GM03348 (cell line): Measurements from ENCODE around the gene LIN7B.
A peak's percentile ranks its signal among the peaks of the same experiment; 100 is the strongest.
"Not testable (repeated sequence)": the region's sequence is repeated elsewhere in the genome, so short reads cannot be mapped to it uniquely, and the experiment has no call there.

Experiments
- DNase-seq: peaks from one replicate; pipeline ENCODE4 v3.0.0; 2012; ENCODE audit warnings: low spot score

The LIN7B gene

DNA sequence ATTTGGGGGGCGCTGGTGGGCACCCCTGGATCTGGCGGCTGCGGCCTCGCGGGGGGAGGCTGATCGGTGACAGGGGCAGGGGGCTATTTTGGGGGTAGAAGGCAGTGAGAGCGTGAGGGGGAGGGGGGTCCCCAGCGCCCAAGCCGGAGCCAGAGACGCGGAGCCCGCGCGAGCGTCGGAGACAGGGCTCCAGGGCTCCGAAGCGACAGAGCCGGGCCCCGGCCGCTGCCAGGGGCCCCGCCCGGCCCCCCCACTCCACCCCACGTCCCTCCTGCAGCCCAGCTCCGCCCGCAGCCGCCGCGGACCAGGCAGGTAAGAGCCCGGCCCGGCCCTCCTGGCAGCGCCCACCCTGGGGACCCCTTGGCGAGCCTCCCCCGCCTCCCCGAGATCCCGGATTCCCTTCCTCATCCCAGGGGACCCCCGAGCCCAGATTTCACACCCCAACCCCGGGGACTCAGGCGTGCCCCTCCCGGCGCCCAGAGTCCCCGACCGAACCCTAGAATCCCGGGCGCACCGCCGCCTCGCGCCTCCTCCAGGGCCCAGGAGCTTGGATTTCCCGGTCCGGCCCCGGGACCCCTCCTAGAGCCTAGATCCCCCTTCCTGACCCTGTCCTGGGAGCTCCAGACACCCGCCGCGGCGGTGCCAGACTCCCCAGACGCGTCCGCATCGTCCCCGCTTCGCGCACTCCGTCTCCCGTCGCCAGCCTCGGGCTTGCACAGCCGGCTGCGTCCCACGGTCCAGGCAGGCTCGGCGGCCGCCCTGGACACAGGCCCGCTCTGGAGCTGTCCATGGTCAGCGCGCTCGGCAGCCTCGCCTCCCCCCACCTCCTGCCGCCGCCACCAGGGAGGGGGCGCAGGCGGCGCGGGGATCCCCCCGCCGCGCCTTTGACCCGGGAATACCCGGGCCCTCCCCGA is 5.5 kb downstream of the LIN7B start, which contains the start of gene PPFIA3:
Gene PPFIA3 (plus strand): TSS at position 134 of the 914 bp plus-strand sequence. CDS start 8,330 bp downstream, outside the sequence.
- DNase-seq: peak; percentile 85

GRCh38 chr19:49120325-49120683 is 6.1 kb downstream of the LIN7B start:
- DNase-seq: no peak

DNA sequence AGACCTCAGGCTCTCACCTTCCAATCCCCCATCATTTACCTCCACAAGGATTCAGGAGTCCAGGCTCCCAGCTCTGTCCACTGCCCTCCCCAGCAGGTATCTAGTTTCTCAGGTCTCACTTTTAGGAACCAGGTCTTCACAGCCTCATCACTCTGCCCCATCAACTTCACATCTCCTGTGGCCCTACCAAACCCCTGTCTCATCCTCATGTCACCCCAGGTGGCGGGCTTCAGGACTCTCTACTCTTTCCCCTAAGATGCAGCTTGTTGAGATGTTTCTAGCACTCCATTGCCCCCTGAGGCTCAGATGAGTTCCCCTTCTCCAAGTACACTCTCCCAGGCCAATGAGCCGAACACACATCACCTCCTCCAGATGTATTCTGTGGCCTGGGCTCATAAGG is 6.7 kb downstream of the LIN7B start:
- DNase-seq: no peak

GRCh38 chr19:49121841-49122240 is 7.7 kb downstream of the LIN7B start:
- not testable (repeated sequence) for DNase-seq

DNA sequence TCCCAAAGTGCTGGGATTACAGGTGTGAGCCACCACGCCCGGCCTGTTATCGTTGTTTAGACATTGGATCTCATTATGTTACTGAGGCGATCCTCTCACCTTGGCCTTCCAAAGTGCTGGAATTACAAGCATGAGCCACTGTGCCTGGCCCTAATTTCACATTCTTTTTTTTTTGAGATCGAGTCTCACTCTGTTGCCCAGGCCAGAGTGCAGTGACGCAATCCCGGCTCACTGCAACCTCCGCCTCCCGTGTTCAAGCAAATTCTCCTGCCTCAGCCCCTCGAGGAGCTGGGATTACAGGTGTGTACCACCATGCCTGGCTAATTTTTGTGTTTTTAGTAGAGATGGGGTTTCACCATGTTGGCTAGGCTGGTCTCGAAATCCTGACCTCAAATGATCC is 9.1 kb downstream of the LIN7B start:
- DNase-seq: not testable (repeated sequence)

DNA sequence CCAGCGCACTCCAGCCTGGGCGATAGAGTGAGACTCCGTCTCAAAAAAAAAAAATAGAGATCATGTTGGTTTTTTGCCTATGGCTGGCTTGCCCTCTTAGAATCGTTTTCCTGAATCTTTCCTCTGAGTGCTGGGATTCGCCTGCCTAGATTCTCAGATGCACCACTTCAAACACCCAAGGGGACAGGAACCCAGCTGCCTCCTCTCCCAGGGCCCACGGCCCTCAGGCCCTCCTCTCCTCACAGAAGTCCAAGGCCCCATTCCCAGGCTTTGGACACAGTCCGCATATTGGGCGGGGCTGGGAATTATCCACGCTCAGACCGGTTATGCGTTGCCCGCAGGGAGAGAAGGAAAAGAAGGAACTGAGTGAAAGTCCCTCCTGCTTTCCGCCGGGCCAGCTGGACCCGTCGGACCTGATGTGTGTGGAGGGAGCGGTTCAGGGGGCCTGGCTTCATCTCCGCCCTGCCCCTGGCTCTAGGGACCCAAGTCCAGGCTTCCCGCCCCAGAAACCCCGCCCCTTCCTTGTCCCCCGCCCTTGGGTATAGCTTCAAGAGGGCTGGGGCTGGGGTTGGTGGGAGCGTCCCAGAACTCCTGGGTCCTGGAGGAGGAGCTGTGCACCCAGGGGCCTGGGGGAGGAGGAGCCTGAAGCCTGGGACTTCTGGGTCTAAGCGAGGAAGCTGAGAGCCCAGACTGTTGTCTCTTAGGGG is 11.0 kb downstream of the LIN7B start:
- no peak for DNase-seq

DNA sequence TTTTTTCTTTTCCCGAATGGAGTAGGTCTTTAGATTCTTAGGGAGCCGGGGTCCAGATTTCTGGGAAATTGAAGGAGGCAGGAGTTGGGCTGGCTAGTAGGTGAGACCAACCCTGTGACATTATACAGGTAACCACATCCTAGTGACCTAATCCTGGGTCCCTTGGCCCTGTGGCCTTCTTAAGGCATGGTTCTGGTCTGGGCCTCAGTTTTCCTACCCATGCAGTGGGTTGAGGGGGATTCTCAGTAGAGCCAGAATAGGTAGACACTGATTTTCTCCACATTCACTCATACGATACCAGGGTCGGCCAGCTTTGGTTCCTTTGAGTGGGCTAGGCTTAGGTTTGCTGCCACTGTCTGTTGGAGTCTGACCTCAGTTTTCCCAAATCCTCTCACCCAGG is 12.4 kb downstream of the LIN7B start:
- DNase-seq: no peak

- not testable (repeated sequence) for DNase-seq
Measured at GRCh38 chr19:49127225-49127624, 13.1 kb downstream of the LIN7B start.

DNA sequence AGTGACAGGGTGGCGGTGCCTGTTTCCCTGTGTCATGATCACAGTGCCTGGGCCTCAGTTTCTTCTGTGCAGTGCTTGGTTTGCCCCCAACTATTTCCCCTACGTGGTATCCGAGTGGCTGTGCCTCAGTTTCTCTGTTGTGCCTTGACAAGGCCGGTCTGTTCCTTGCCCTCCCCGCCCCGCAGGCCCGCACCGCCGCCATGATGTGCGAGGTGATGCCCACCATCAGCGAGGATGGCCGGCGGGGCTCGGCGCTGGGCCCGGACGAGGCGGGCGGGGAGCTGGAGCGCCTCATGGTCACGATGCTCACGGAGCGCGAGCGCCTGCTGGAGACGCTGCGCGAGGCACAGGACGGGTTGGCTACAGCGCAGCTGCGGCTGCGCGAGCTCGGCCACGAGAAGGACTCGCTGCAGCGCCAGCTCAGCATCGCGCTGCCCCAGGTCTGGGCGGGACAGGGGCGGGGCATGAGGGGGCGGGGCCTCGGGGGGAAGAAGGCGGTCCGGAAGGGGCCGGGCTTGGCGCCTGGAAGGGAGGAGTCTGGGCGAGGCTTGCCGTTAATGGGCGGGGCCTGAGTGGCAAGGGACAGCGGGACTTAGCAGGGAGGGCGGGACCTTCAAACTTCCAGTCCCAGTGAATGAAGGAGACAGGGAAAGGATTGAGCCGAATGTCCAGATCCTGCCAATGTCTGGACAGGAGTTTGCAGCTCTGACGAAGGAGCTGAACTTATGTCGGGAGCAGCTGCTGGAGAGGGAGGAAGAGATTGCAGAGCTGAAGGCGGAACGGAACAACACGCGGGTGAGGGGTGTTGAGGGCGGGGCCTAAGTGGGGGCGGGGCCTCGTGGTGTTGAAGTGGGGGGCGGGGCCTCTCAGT is 13.7 kb downstream of the LIN7B start:
- DNase-seq: peak; percentile 99

DNA sequence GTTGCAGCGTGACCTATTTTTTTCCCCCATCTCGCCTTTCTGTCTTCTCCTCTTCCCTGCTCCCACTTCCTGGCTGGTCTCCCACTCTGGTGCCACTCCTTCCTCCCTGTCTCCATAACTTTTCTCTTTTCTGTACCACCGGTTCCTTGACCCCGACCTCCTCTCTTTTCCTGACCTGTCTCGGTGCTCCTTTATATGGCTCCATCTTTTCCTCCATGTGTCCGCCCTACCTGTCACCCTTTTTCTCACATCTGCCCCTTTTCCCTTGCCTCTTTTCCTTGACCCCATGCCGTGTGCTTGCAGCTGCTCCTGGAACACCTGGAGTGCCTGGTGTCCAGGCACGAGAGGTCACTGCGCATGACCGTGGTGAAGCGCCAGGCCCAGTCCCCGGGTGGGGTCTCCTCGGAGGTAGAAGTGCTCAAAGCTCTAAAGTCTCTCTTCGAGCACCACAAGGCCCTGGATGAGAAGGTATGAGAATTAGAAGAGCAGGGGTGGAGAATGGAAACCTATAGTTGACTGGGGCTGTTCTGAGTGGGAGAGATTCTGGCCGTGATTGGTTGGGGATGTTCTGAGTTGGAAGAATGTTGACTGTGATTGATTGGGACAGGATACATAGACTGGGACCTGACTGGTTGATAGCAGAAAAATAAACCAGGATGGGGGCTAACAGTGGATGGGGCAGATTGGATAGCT is 14.5 kb downstream of the LIN7B start:
- DNase-seq: no peak

DNA sequence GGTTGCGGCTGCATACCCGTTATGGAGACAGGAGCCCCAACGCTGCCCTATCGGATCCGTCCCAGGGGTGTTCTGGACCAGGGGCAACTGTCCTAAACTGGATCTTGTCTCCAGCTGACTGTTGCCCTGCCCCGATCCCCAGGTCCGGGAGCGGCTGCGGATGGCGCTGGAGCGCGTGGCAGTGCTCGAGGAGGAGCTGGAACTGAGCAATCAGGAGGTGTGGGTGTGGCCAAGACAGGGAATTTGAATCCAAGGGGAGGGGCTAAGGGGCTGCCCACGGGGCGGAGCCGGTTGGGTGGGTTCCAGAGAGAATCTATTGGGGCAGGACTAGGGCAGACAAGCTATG is 15.0 kb downstream of the LIN7B start:
- DNase-seq: no peak

DNA sequence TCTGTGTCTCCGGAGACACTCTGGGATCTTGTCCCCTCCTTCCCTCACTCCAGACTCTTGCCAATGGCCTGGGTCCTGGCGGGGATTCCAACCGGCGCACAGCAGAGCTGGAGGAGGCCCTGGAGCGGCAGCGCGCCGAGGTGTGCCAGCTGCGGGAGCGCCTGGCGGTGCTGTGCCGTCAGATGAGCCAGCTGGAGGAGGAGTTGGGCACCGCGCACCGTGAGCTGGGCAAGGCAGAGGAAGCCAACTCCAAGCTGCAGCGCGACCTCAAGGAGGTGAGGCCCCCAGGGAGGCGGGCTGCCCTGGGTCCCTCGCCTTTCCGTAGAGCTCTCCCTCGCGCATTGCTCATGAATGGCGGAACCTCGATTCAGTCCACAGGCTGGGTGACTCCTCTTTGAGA is 16.2 kb downstream of the LIN7B start:
- no peak for DNase-seq

- no peak for DNase-seq
Measured at GRCh38 chr19:49132974-49133609, 18.9 kb downstream of the LIN7B start.

DNA sequence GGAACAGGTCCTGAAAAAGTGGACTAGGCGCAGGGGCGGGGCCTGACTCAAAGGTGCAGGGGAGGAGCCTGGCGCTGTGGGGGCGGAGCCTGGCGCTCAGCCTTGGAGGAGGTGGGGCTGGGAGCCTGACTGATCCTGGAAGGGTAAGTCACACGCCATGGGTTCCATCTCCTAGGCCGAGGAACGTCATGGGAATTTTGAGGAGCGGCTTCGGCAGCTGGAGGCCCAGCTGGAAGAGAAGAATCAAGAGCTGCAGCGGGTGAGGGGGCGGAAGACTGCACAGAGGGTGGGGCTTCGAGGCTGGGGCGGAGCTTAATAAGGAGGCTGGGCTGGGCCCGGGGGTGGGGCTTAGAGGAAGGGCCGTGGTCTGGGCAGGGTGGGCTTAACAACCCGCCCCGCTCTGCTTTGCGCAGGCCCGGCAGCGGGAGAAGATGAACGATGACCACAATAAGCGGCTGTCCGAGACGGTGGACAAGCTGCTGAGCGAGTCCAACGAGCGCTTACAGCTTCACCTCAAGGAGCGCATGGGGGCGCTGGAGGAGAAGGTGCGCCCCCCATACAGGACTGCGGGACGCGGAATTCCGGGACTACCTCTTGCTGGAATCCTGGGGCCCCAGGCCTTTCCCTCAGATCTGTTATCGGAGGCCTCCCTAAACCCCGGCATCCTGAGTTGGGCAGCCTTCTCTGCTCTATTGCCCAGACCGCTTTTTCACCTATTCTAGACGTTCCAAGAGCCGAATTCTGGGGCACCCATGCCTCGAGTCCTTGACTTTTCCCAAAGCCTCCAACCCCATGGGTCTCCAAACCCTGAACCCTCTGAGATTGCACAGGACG is 19.7 kb downstream of the LIN7B start:
- no peak for DNase-seq

DNA sequence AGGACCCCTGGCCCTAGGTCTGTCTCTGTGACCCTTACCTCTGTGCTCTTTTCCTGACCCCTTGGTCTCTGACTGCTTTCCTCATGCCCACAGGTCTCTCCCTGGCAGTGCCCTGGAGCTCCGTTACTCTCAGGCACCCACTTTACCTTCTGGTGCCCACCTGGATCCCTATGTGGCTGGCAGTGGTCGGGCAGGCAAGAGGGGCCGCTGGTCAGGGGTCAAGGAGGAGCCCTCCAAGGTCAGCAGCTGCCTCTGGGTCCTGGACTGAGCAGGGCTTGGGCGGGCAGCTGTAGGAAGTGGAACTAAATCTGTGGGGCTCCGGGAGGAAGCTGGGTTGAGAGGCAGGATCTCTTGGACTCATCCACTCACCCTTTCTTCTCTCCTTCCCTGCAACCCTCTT is 21.5 kb downstream of the LIN7B start:
- DNase-seq: no peak

GRCh38 chr19:49136771-49137171 is 22.6 kb downstream of the LIN7B start:
- DNase-seq: no peak

DNA sequence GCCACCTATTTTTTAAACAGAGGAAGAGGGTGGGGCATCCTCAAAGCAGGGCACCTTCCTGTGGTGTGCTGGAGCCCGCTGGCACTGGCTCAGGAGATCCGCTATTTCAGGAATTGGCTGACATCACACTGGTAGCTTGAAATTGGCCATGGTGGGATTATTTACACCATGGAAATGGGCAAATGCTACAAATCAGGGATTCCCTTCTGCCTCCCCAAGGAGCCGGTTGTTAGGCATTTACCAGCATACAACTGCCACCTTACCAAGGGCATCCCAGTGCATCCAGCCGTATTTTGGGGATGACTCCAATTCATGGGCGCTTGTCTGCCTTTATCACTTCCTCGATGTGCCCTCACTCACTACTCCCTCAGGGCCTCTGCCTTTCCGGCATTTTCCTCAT is 26.8 kb downstream of the LIN7B start:
- no peak for DNase-seq

GRCh38 chr19:49141352-49141751 is 27.2 kb downstream of the LIN7B start:
- no peak for DNase-seq

GRCh38 chr19:49142866-49143335 is 28.7 kb downstream of the LIN7B start:
- peak; percentile 98 for DNase-seq
